NCI-H748 (cell line): ENCODE measurements around the gene CPSF4.

Experiments
- DNase-seq: peaks from one replicate; lab custom pipeline; 2025; ENCODE audit not compliant: unreplicated experiment; lab: John Stamatoyannopoulos, UW

Gene CPSF4

DNA sequence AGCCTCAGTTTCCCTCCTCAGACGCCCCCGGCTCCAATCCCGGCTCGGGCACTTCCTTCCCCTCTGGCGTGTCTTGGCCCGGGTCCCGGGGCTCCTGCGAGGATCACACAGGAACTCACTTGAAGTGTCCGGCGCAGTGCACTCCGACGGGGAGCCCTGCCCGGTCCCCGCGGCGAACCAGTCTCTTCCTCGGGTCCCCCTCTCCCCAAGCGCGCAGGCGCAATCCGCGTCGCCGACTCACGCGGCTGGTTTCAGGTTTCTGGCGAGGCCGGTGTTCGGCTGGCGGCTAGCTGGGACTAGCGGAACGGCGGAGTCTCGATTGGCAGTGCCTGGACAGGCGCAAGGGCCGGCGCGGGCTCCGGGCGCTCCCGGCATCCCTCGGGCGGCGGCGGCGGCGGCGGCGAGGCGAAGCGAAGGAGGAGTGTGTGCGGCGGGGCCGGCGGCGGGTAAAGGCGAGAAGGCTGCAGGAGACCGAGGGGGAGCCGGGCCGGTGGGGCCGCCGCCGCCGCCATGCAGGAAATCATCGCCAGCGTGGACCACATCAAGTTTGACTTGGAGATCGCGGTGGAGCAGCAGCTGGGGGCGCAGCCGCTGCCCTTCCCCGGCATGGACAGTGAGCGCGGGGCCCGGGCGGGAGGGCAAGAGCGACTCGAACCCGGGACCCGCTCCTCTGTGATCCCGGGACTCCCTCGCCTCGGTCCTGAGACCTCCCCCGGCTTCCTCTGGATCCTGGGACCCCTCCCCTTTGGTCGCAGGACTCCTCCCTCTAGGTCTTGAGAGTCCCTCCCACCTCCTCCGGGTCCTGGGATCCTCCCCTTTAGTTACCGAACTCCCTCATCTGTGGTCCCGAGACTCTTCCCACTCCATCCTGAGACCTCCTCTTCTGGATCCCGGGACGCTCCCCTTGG, at the start of gene CPSF4, which contains the start of gene PTCD1:
Gene CPSF4, plus strand, starts transcription at position 371 of the 908 bp plus-strand sequence. Its CDS starts 140 bp downstream, at position 511.
Gene PTCD1, minus strand, starts transcription at position 226 of the 908 bp plus-strand sequence. CDS start 3,556 bp downstream, outside the sequence.
- DNase-seq: peak; percentile 94

GRCh38 chr7:99389772-99390171, 49.0 kb upstream of the CPSF4 start:
- DNase-seq: no peak

GRCh38 chr7:99390941-99391602, 47.7 kb upstream of the CPSF4 start:
- no peak for DNase-seq

DNA sequence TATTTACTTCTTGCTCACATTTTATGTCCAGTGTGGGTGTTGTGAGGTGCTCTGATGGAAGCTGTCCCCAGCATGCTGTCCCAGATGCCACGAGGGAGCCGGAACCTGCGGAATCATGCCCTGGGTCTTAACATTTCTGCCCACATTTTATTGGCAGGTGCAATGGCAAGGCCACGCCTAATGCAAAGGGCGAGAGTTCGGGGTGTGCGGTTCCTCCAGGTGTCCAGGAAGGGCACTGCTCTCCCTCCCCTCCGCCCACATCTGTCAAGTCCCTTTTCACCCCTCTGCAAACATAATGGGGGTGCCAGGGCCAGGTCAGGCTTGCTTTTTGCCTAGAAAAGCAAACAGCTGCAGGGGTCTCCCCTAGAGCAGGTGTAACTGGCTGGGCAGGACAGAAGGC, 46.7 kb upstream of the CPSF4 start:
- peak; percentile 42 for DNase-seq

GRCh38 chr7:99392659-99393354, 45.9 kb upstream of the CPSF4 start:
- DNase-seq: peak; percentile 94

GRCh38 chr7:99393355-99394187, 45.2 kb upstream of the CPSF4 start:
- DNase-seq: peak; percentile 94

- no peak for DNase-seq
Observed at GRCh38 chr7:99394188-99394502, 44.6 kb upstream of the CPSF4 start.

- no peak for DNase-seq
Observed at GRCh38 chr7:99395616-99396327, 43.0 kb upstream of the CPSF4 start.

- DNase-seq: no peak
Observed at GRCh38 chr7:99396418-99397296, 42.1 kb upstream of the CPSF4 start.

- no peak for DNase-seq
Observed at GRCh38 chr7:99397297-99397983, 41.3 kb upstream of the CPSF4 start.

- no peak for DNase-seq
Observed at GRCh38 chr7:99398891-99399445, 39.8 kb upstream of the CPSF4 start.

- DNase-seq: no peak
Observed at GRCh38 chr7:99399597-99399996, 39.1 kb upstream of the CPSF4 start.

DNA sequence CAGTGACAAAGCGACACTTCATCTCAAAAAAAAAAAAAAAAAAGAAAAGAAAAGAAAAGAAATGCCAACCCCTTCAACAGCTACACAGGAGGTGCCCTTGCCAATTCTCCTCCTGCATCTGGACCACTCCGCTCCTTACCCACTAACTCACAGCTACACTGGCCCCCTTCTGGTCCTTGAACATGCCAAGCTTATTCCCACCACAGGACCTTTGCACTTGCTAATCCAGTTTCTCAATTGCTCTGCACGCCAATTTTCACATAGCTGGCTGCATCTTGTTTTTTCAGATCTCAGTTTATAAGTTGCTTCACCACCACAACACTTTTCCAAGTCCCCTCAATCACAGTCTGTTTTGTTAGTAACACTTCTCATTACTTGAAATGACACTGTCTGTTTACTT, 35.9 kb upstream of the CPSF4 start:
- DNase-seq: no peak

- no peak for DNase-seq
Observed at GRCh38 chr7:99403764-99404163, 35.0 kb upstream of the CPSF4 start.

DNA sequence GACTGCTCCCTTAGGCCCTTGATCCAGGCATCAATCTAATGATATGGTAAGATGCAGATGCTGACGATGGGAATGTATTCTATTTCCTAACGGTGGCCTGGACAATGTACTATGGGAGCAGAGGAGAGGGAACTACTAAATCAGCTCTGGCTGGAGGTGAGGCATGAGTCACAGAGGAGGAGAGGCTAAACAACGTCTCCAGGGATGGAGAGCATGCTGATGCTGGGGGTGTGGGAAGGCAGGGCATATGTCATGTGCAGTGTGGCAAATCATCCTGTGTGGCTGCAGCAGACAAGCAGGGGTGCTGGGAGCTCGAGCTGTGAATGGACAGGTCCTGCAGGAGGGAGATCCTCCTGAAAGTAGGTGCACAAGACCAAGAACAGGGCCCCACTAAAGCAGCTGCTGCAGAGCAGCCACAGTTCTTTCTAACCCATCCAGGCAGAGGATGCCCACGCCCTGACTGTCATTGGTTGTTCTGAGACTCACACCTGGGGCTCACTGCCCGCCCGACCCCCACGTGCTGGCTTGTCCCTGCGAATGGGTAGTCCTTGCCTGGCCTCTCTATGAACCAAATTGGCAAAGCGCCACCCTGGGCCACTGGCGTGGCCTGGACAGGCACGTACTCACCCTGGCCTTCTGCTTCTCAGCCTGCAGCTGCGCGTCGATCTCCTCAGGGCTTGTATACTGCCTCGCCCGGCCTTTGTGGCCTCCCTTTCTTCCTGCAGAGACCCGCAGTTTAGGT, 34.3 kb upstream of the CPSF4 start:
- no peak for DNase-seq

- no peak for DNase-seq
Observed at GRCh38 chr7:99404977-99405320, 33.8 kb upstream of the CPSF4 start.

DNA sequence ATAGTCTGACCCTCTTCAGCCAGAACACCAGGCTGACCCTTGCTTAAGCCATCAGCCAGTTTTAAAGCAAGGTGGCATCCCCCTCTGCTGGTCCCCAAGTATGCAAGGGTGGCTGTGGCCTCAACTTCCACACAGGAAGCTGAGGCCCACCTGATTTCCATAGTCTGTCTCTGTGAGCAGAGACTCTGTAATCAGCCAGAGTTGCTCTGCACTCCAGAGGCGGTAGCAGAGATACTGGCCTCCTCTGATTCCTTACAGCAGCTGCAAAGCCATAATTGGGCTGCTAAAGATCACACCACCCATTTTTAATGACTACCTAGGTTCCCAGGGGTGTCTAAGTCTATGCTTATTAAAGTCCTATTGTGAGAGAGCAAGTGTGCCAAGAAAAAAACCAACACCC, 32.2 kb upstream of the CPSF4 start:
- no peak for DNase-seq
